Placental pericyte (primary cell): ENCODE data around the gene ZNF682. TPM values are rescaled to one million over a fixed set of nuclear protein-coding genes. Genes with fewer than 3 reads are reported as not detected.

Source experiments
- small RNA-seq: library from RNA; depleted of rRNA; stranded (forward); fragments of <200 nt; gene quantifications from one replicate; pipeline ENCODE3, GENCODE V24; 2012; ENCODE audit warnings: low replicate concordance
- total RNA-seq: library from RNA; depleted of rRNA; stranded (reverse); fragments of >200 nt; gene quantifications from 2 replicates; pipeline ENCODE4 v1.2.3, GENCODE V29; 2012

Gene ZNF682
- total RNA-seq: 0.86 and 1.5 TPM in 2 replicates

GRCh38 chr19:20039203-20039723 is at the start of gene ZNF682:
ZNF682 (minus strand) TSS chr19:20039505; CDS start chr19:20039345, 160 bp downstream.

GRCh38 chr19:20077791-20078463 is 38.6 kb upstream of the ZNF682 start, which contains the start of gene ZNF90:
ZNF90 (plus strand) TSS chr19:20078000; CDS start chr19:20078133, 133 bp downstream.

Small RNA genes within 50 kb of the gene (small RNA-seq; reads per million reads assigned to genes)
- gene AC006539.3: not detected

Other genes starting within 250 kb of the ZNF682 start
- 6.6 and 7.4 TPM in 2 replicates for gene ZNF506, start 217.8 kb downstream of the ZNF682 start, total RNA-seq
- 2.1 and 2.6 TPM in 2 replicates for gene ZNF253, start 173.6 kb downstream of the ZNF682 start, total RNA-seq
- 2.0 and 16.3 TPM in 2 replicates for gene ZNF93, start 138.6 kb downstream of the ZNF682 start, total RNA-seq
- gene ZNF90, start 38.5 kb upstream of the ZNF682 start, total RNA-seq: 0.88 and 1.4 TPM in 2 replicates
- 8.8 and 8.9 TPM in 2 replicates for gene ZNF486, start 127.7 kb upstream of the ZNF682 start, total RNA-seq